Measurements from ENCODE around the gene ERG.

- TF ChIP-seq POLR2A (IDR thresholded peaks at IDR 0.05; ENCODE audit: low read length): no peak
- TF ChIP-seq GATA1 (IDR thresholded peaks at IDR 0.05; ENCODE audit: low read depth, low read length): no peak
These were observed 119.1 kb downstream of the ERG start for GRCh38 chr21:38379147-38379546.
